Muscle layer of colon (tissue), 2 donors: ENCODE results near the gene KIF1B.
"Not testable (repeated sequence)": the region's sequence is repeated elsewhere in the genome, so short reads cannot be mapped to it uniquely, and the experiment has no call there.

Experiments used
- H3K27ac ChIP-seq: one replicate; pipeline ENCODE4 v1.7.0; 2013; ENCODE audit warnings: low read depth, mild to moderate bottlenecking, low read length, moderate library complexity
- H3K27me3 ChIP-seq, 2 donors: one replicate each; pipeline ENCODE4 v1.7.0; 2013; ENCODE audit warnings: low read length in 2 of 2, mild to moderate bottlenecking in 2 of 2; ENCODE audit not compliant: insufficient read depth in 2 of 2, control insufficient read depth in 1 of 2
- H3K36me3 ChIP-seq: one replicate; pipeline ENCODE4 v1.7.0; 2013; ENCODE audit warnings: mild to moderate bottlenecking, low read length; ENCODE audit not compliant: insufficient read depth
- H3K4me1 ChIP-seq: one replicate; pipeline ENCODE4 v1.7.0; 2013; ENCODE audit warnings: mild to moderate bottlenecking, low read length; ENCODE audit not compliant: insufficient read depth
- H3K4me3 ChIP-seq, 2 donors: one replicate each; pipeline ENCODE4 v1.7.0; 2013; ENCODE audit warnings: low read length in 2 of 2, low read depth in 1 of 2, mild to moderate bottlenecking in 1 of 2, moderate library complexity in 1 of 2
- H3K9ac ChIP-seq: one replicate; pipeline ENCODE4 v1.7.0; 2013; ENCODE audit warnings: low read length
- H3K9me3 ChIP-seq: one replicate; pipeline ENCODE4 v1.7.0; 2013; ENCODE audit warnings: mild to moderate bottlenecking, low read length
- donor health status: abdominal sarcoma.
- donor health status: Adenocarcinoma of cecum.

The KIF1B gene

GRCh38 chr1:10425826-10426534 is 215.6 kb downstream of the KIF1B start:
- H3K9me3 ChIP-seq, H3K9ac ChIP-seq, H3K36me3 ChIP-seq, H3K4me1 ChIP-seq, H3K4me3 ChIP-seq, H3K27ac ChIP-seq, H3K27me3 ChIP-seq: not testable (repeated sequence)

- not testable (repeated sequence) for H3K9ac ChIP-seq, H3K36me3 ChIP-seq, H3K9me3 ChIP-seq, H3K4me3 ChIP-seq, H3K27me3 ChIP-seq, H3K27ac ChIP-seq, H3K4me1 ChIP-seq
Measured at GRCh38 chr1:10426535-10426848, 216.1 kb downstream of the KIF1B start.

GRCh38 chr1:10428984-10429383 is 218.6 kb downstream of the KIF1B start:
- Histone ChIP-seq H3K27ac (no peak overlapping the region), H3K27me3 (no peaks in the 10 kb centered on the region), H3K9ac (no peak overlapping the region), H3K4me3 (no peak overlapping the region), H3K36me3 (no peaks in the 10 kb centered on the region), H3K4me1 (peaks cover 3% of the 10 kb centered on the region), H3K9me3 (no peaks in the 10 kb centered on the region)

- no peaks in the 10 kb centered on the region for H3K9me3 ChIP-seq
- no peaks in the 10 kb centered on the region for H3K4me1 ChIP-seq
- no peak overlapping the region for H3K27ac ChIP-seq
- H3K4me3 ChIP-seq: peak overlapping the region; percentile 86 to 93
- H3K36me3 ChIP-seq: no peaks in the 10 kb centered on the region
- H3K9ac ChIP-seq: no peak overlapping the region
- H3K27me3 ChIP-seq: no peaks in the 10 kb centered on the region
Measured at GRCh38 chr1:10429868-10430215, 219.5 kb downstream of the KIF1B start.

GRCh38 chr1:10430216-10431069 is 220.1 kb downstream of the KIF1B start, which contains the start of gene CENPS:
TSS of gene CENPS (plus strand) at chr1:10430433. CDS start at chr1:10430518, 85 bp downstream.
- peak within 1 kb of the TSS; percentile 86 to 93 for H3K4me3 ChIP-seq
- peak within 1 kb of the TSS; percentile 74 for H3K27ac ChIP-seq
- H3K27me3 ChIP-seq: no peaks in the 10 kb centered on the region
- H3K9me3 ChIP-seq: no peaks in the 10 kb centered on the region
- H3K9ac ChIP-seq: peak within 1 kb of the TSS; percentile 74
- H3K36me3 ChIP-seq: no peaks in the 10 kb centered on the region
- H3K4me1 ChIP-seq: no peaks in the 10 kb centered on the region
